SK-N-SH (cell line): Measurements from ENCODE around the gene FAM200A. TPM values are rescaled to one million over a fixed set of nuclear protein-coding genes. Genes with fewer than 3 reads are reported as not detected.

Experiments
- CTCF ChIA-PET: fragments of 300-600, 350-600 bp; formaldehyde crosslinking; extraction: SDS; loops from one replicate; lab custom pipeline; 2021; lab: Yijun Ruan, JAX
- POLR2A ChIA-PET: fragments of 350-600 bp; sonication (Branson Sonifier 250); formaldehyde crosslinking; extraction: SDS; loops from one replicate; lab custom pipeline; 2020; ENCODE audit warnings: antibody characterized with exemption, inconsistent platforms; lab: Yijun Ruan, JAX
- DNase-seq: peaks from one replicate; pipeline ENCODE4 v3.0.0; 2012
- H2AFZ ChIP-seq: fragments of 200-600 bp; sonication (generic); 2 replicates; pipeline ENCODE4 v1.8.1; 2016; ENCODE audit warnings: antibody characterized with exemption, mild to moderate bottlenecking, low read depth
- H3F3A ChIP-seq: fragments of 200-600 bp; sonication (generic); replicated peaks from 2 replicates; pipeline ENCODE3; 2016; ENCODE audit warnings: antibody characterized with exemption, mild to moderate bottlenecking; ENCODE audit not compliant: insufficient read depth
- H3K27ac ChIP-seq, 2 experiments: fragments of 200-500 bp in 1 of 2; fragments of 200-600 bp in 1 of 2; sonication (Bioruptor generic) in 1 of 2; sonication (generic), shearing (Covaris generic) in 1 of 2; 2 replicates each; pipeline versions ENCODE4 v1.5.1 to v1.6.1; 2014 to 2016; ENCODE audit warnings: low read depth in 2 of 2, inconsistent platforms in 1 of 2, low read length in 1 of 2, mild to moderate bottlenecking in 1 of 2, mixed read lengths in 1 of 2
- H3K27me3 ChIP-seq: fragments of 200-600 bp; sonication (generic), shearing (Covaris generic); 2 replicates; pipeline ENCODE4 v1.6.1; 2016; ENCODE audit warnings: mixed run types; ENCODE audit not compliant: insufficient read depth
- H3K36me3 ChIP-seq, 2 experiments: fragments of 200-500 bp in 1 of 2; fragments of 200-600 bp in 1 of 2; sonication (Bioruptor generic) in 1 of 2; sonication (generic) in 1 of 2; replicated peaks in 1 of 2; 2 replicates each; pipeline versions ENCODE3 to v1.5.1; 2014 to 2016; ENCODE audit warnings: low read length in 1 of 2, mild to moderate bottlenecking in 1 of 2; ENCODE audit not compliant: insufficient read depth in 2 of 2, control insufficient read depth in 1 of 2
- H3K4me1 ChIP-seq, 2 experiments: fragments of 200-500 bp in 1 of 2; fragments of 200-600 bp in 1 of 2; sonication (Bioruptor generic) in 1 of 2; sonication (generic), shearing (Covaris generic) in 1 of 2; 2 replicates each; pipeline versions ENCODE4 v1.5.1 to v1.6.1; 2014 to 2016; ENCODE audit warnings: low read depth in 1 of 2, low read length in 1 of 2, mixed run types in 1 of 2; ENCODE audit not compliant: insufficient read depth in 2 of 2, control insufficient read depth in 1 of 2
- H3K4me2 ChIP-seq: fragments of 200-600 bp; sonication (generic), shearing (Covaris generic); 2 replicates; pipeline ENCODE4 v1.6.1; 2017; ENCODE audit warnings: mixed run types
- H3K4me3 ChIP-seq, 2 experiments: fragments of 200-500 bp in 1 of 2; fragments of 200-600 bp in 1 of 2; sonication (Bioruptor generic) in 1 of 2; sonication (generic), shearing (Covaris generic) in 1 of 2; 2 replicates each; pipeline versions ENCODE4 v1.5.1 to v1.8.1; 2014 to 2016; ENCODE audit warnings: low read depth in 2 of 2, inconsistent platforms in 1 of 2, low read length in 1 of 2, mild to moderate bottlenecking in 1 of 2, mixed read lengths in 1 of 2, moderate library complexity in 1 of 2
- H3K79me2 ChIP-seq: fragments of 200-600 bp; sonication (generic); 2 replicates; pipeline ENCODE4 v1.8.1; 2017; ENCODE audit warnings: mild to moderate bottlenecking; ENCODE audit not compliant: insufficient read depth
- H3K9ac ChIP-seq: fragments of 200-600 bp; sonication (generic); 2 replicates; pipeline ENCODE4 v1.6.1; 2017; ENCODE audit warnings: mixed run types
- H3K9me2 ChIP-seq: fragments of 200-600 bp; sonication (generic); 2 replicates; pipeline ENCODE4 v1.6.1; 2017; ENCODE audit warnings: mixed run types
- H3K9me3 ChIP-seq: fragments of 200-600 bp; sonication (generic); 2 replicates; pipeline ENCODE4 v1.6.1; 2017; ENCODE audit warnings: mixed run types, mild to moderate bottlenecking, moderate library complexity
- H4K20me1 ChIP-seq: fragments of 200-600 bp; sonication (generic); 2 replicates; pipeline ENCODE4 v1.6.1; 2017; ENCODE audit warnings: mild to moderate bottlenecking, mixed run types; ENCODE audit not compliant: insufficient read depth
- CTCF ChIP-seq: fragments of 200-600 bp; sonication (generic); IDR thresholded peaks from 2 replicates; pipeline ENCODE4 v1.6.1; 2017; ENCODE audit warnings: antibody characterized with exemption, mild to moderate bottlenecking, moderate library complexity
- EP300 ChIP-seq, 2 experiments: IDR thresholded peaks; 2 replicates each; pipeline versions ENCODE4 v1.4.0 to v1.6.1; 2012; ENCODE audit warnings: borderline replicate concordance in 1 of 2, low read depth in 1 of 2, low read length in 1 of 2
- FOSL2 ChIP-seq: IDR thresholded peaks from 2 replicates; pipeline ENCODE4 v1.4.0; 2012; ENCODE audit warnings: low read depth, mild to moderate bottlenecking, moderate library complexity, borderline replicate concordance
- FOXJ3 ChIP-seq: sonication (generic); formaldehyde crosslinking; IDR thresholded peaks from 2 replicates; pipeline ENCODE4 v1.5.1; 2020; ENCODE audit warnings: mild to moderate bottlenecking, missing genetic modification reagents
- GABPA ChIP-seq: IDR thresholded peaks from 2 replicates; pipeline ENCODE4 v1.4.0; 2012; ENCODE audit warnings: low read depth, mild to moderate bottlenecking
- GATA2 ChIP-seq: sonication (generic); formaldehyde crosslinking; IDR thresholded peaks from 2 replicates; pipeline ENCODE4 v1.5.0; 2020; ENCODE audit warnings: mild to moderate bottlenecking, missing genetic modification reagents
- NRF1 ChIP-seq: IDR thresholded peaks from 2 replicates; pipeline ENCODE4 v1.6.1; 2012; ENCODE audit warnings: low read depth, mild to moderate bottlenecking, low read length
- RCOR1 ChIP-seq: fragments of 150-350 bp; IDR thresholded peaks from 2 replicates; pipeline ENCODE4 v1.6.1; 2017; ENCODE audit warnings: antibody characterized with exemption, low read length
- RFX5 ChIP-seq: IDR thresholded peaks from 2 replicates; pipeline ENCODE4 v1.6.1; 2012; ENCODE audit warnings: mild to moderate bottlenecking, improper control_type of control experiment, low read length
- TAF1 ChIP-seq: IDR thresholded peaks from 2 replicates; pipeline ENCODE4 v1.6.1; 2012; ENCODE audit warnings: low read depth, mild to moderate bottlenecking, low read length, moderate library complexity, borderline replicate concordance
- YY1 ChIP-seq: IDR thresholded peaks from 2 replicates; pipeline ENCODE4 v1.4.0; 2012; ENCODE audit warnings: low read depth, mild to moderate bottlenecking
- ZBTB33 ChIP-seq: IDR thresholded peaks from 2 replicates; pipeline ENCODE4 v1.4.0; 2012; ENCODE audit warnings: low read depth, borderline replicate concordance
- whole genome bisulfite sequencing: methylation state at CpG from one replicate; pipeline ENCODE4 v1.1.6; 2017; ENCODE audit warnings: low lambda C conversion rate; 5-methylcytosine and 5-hydroxymethylcytosine counted together
- polyA plus RNA-seq, 3 experiments: library from polyadenylated mRNA; depleted of rRNA; stranded (reverse); fragments of >200 nt; gene quantifications; 2 replicates each; pipeline ENCODE4 v1.2.3, GENCODE V29; 2012
- TF ChIP-seq, protein P1 (sequence below): IDR thresholded peaks from 2 replicates; pipeline ENCODE4 v1.6.1; 2012; ENCODE audit warnings: mild to moderate bottlenecking, low read depth, low read length, moderate library complexity

The FAM200A gene
- polyA plus RNA-seq, 1 of the 3 experiments (the other 2 are of a cell fraction), result 6.2 TPM

DNA sequence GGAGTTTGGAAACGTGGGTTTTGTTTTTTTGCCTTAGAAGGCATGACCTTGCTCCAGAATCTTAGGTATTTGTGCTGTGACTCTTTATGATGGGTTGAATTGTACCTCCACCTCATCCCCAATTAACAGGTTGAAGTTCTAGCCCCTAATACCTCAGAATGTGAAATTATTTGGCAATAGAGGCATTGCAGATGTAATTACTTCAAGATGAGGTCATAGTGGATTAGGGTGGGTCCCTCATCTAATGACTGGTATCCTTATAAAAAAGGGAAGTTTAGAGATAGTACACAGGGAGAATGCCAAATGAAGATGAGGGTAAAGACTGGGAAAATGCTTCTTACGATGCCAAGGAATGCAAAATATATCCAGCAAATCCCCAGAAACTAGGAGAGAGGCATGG is 3.0 kb upstream of the FAM200A start:
- POLR2A ChIA-PET, result no interaction called here

DNA sequence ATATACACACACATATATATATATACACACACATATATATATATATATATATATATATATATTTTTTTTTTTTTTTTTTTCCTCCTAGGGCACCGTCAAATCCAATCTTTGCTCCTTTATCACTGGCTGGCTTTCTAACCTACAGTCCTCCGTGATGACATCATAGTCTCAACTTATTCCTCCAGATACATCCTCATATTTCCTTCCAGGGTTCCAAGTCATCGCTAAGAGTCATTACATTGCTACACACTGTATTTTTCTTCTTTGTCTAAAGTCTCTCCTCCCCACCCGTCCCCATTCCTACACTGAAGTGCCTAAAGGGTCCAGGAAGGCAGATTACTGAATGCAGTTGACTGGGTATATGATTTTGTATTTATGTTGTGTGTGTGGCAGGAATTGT is 1.1 kb upstream of the FAM200A start:
- peaks cover 10 to 18% of the 10 kb centered on the region in 2 experiments; a peak in 3 of 4 replicates for H3K4me1 ChIP-seq
- no peak overlapping the region for H3K9ac ChIP-seq
- ChIA-PET POLR2A (no interaction called here), CTCF (no interaction called here)
- peaks cover 67% of the 10 kb centered on the region for H3K79me2 ChIP-seq
- H3K4me2 ChIP-seq, result no peak overlapping the region
- H2AFZ ChIP-seq, result no peak overlapping the region
- H4K20me1 ChIP-seq, result no peaks in the 10 kb centered on the region
- no peaks in the 10 kb centered on the region for H3K9me3 ChIP-seq
- DNase-seq, result no peak
- H3K27me3 ChIP-seq, result no peaks in the 10 kb centered on the region
- peaks cover 35 to 39% of the 10 kb centered on the region in 2 experiments for H3K36me3 ChIP-seq
- H3K9me2 ChIP-seq, result no peaks in the 10 kb centered on the region
- WGBS, result 92% methylated on average over 4 of the region's 4 CpGs
- H3F3A ChIP-seq, result peaks cover 15% of the 10 kb centered on the region
- H3K27ac ChIP-seq, result no peak overlapping the region
- no peak overlapping the region for H3K4me3 ChIP-seq
- no peak for TF ChIP-seq CTCF
- TF ChIP-seq ZBTB33, result no peak
- TF ChIP-seq FOSL2, result no peak
- TF ChIP-seq, protein P1, sequence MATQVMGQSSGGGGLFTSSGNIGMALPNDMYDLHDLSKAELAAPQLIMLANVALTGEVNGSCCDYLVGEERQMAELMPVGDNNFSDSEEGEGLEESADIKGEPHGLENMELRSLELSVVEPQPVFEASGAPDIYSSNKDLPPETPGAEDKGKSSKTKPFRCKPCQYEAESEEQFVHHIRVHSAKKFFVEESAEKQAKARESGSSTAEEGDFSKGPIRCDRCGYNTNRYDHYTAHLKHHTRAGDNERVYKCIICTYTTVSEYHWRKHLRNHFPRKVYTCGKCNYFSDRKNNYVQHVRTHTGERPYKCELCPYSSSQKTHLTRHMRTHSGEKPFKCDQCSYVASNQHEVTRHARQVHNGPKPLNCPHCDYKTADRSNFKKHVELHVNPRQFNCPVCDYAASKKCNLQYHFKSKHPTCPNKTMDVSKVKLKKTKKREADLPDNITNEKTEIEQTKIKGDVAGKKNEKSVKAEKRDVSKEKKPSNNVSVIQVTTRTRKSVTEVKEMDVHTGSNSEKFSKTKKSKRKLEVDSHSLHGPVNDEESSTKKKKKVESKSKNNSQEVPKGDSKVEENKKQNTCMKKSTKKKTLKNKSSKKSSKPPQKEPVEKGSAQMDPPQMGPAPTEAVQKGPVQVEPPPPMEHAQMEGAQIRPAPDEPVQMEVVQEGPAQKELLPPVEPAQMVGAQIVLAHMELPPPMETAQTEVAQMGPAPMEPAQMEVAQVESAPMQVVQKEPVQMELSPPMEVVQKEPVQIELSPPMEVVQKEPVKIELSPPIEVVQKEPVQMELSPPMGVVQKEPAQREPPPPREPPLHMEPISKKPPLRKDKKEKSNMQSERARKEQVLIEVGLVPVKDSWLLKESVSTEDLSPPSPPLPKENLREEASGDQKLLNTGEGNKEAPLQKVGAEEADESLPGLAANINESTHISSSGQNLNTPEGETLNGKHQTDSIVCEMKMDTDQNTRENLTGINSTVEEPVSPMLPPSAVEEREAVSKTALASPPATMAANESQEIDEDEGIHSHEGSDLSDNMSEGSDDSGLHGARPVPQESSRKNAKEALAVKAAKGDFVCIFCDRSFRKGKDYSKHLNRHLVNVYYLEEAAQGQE, result no peak
- TF ChIP-seq GABPA, result no peak
- no peak for TF ChIP-seq FOXJ3 (CRISPR knock-in tag)
- no peak for TF ChIP-seq YY1
- no peak for TF ChIP-seq RCOR1
- TF ChIP-seq GATA2, result no peak
- no peak for TF ChIP-seq EP300 (IDR thresholded peaks at IDR 0.05; ENCODE audit: borderline replicate concordance in 1 of 2, low read depth in 1 of 2, low read length in 1 of 2)
- TF ChIP-seq NRF1, result no peak

More for the DNA sequence above, 3.0 kb upstream of the FAM200A start:
- H2AFZ ChIP-seq, result no peak overlapping the region
- peaks cover 75% of the 10 kb centered on the region for H3K79me2 ChIP-seq
- no peak overlapping the region for H3K4me2 ChIP-seq
- 86% methylated on average over 2 of the region's 2 CpGs for WGBS
- H3K27me3 ChIP-seq, result no peaks in the 10 kb centered on the region
- H3K4me3 ChIP-seq, result no peak overlapping the region
- TF ChIP-seq, protein P1, result no peak
- no peak for TF ChIP-seq GABPA
- TF ChIP-seq RFX5, result no peak
- TF ChIP-seq TAF1, result no peak
- TF ChIP-seq YY1, result no peak
- H3K9ac ChIP-seq, result no peak overlapping the region
- no peaks in the 10 kb centered on the region for H3K9me2 ChIP-seq
- no peaks in the 10 kb centered on the region for H3K9me3 ChIP-seq
- CTCF ChIA-PET, result no interaction called here
- H3F3A ChIP-seq, result peaks cover 27% of the 10 kb centered on the region
- peaks cover 14 to 18% of the 10 kb centered on the region in 2 experiments; a peak in 3 of 4 replicates for H3K4me1 ChIP-seq
- H4K20me1 ChIP-seq, result no peaks in the 10 kb centered on the region
- H3K36me3 ChIP-seq, result peaks cover 29 to 34% of the 10 kb centered on the region in 2 experiments
- no peak overlapping the region for H3K27ac ChIP-seq
- DNase-seq, result no peak
